Activated CD4-positive, CD25-positive, alpha-beta regulatory T cell treated with anti-CD3 and anti-CD28 coated beads, Interleukin-2, amount 50 U/mL, for 16 hours (primary cell): Measurements from ENCODE around the gene CSRP1.
"Not testable (repeated sequence)": the region's sequence is repeated elsewhere in the genome, so short reads cannot be mapped to it uniquely, and the experiment has no call there.

ENCODE experiments used
- DNase-seq: peaks from one replicate; pipeline ENCODE4 v3.0.0-alpha.2; 2020; ENCODE audit warnings: low read depth, low spot score

CSRP1 gene

GRCh38 chr1:201537891-201538611 is 31.1 kb upstream of the CSRP1 start:
- no peak for DNase-seq

GRCh38 chr1:201537467-201537866 is 30.5 kb upstream of the CSRP1 start:
- DNase-seq: no peak

GRCh38 chr1:201537028-201537427 is 30.1 kb upstream of the CSRP1 start:
- DNase-seq: no peak

- DNase-seq: no peak
These were observed 29.6 kb upstream of the CSRP1 start for GRCh38 chr1:201536558-201536957.

- no peak for DNase-seq
These were observed 29.0 kb upstream of the CSRP1 start for GRCh38 chr1:201535919-201536245.

- DNase-seq: no peak
These were observed 28.4 kb upstream of the CSRP1 start for GRCh38 chr1:201535046-201535918.

GRCh38 chr1:201533836-201534235 is 26.9 kb upstream of the CSRP1 start:
- no peak for DNase-seq

- no peak for DNase-seq
These were observed 24.9 kb upstream of the CSRP1 start for GRCh38 chr1:201531551-201532425.

- DNase-seq: no peak
These were observed 24.0 kb upstream of the CSRP1 start for GRCh38 chr1:201530741-201531531.

- DNase-seq: no peak
These were observed 21.8 kb upstream of the CSRP1 start for GRCh38 chr1:201528631-201529252.

- DNase-seq: no peak
These were observed 21.0 kb upstream of the CSRP1 start for GRCh38 chr1:201527879-201528278.

- DNase-seq: no peak
These were observed 18.4 kb upstream of the CSRP1 start for GRCh38 chr1:201525193-201525778.

- not testable (repeated sequence) for DNase-seq
These were observed 13.2 kb upstream of the CSRP1 start for GRCh38 chr1:201520046-201520575.

GRCh38 chr1:201518071-201518470 is 11.1 kb upstream of the CSRP1 start:
- no peak for DNase-seq

GRCh38 chr1:201517631-201518030 is 10.7 kb upstream of the CSRP1 start:
- DNase-seq: no peak

- DNase-seq: no peak
These were observed 9.7 kb upstream of the CSRP1 start for GRCh38 chr1:201516511-201517127.

- no peak for DNase-seq
These were observed 9.0 kb upstream of the CSRP1 start for GRCh38 chr1:201515895-201516294.

- DNase-seq: no peak
These were observed 8.3 kb upstream of the CSRP1 start for GRCh38 chr1:201515062-201515750.

GRCh38 chr1:201514466-201514865 is 7.5 kb upstream of the CSRP1 start:
- DNase-seq: no peak
